Sigmoid colon (tissue), 7 donors: Measurements from ENCODE around the gene TRAIP. TPM values are rescaled to one million over a fixed set of nuclear protein-coding genes. Genes with fewer than 3 reads are reported as not detected.

Experiments
- DNase-seq: peaks from one replicate; pipeline ENCODE4 v3.0.0-alpha.2; 2019
- H3K27ac ChIP-seq, 4 donors: fragments of 200-600 bp; sonication (generic); one replicate each; pipeline ENCODE4 v1.5.1; 2016 to 2019; ENCODE audit warnings: mild to moderate bottlenecking in 1 of 4
- H3K27me3 ChIP-seq, 3 donors: fragments of 200-600 bp; sonication (generic); one replicate each; pipeline ENCODE4 v1.5.1; 2019; ENCODE audit warnings: mild to moderate bottlenecking in 1 of 3
- H3K36me3 ChIP-seq, 4 donors: fragments of 200-600 bp; sonication (generic); one replicate each; pipeline ENCODE4 v1.5.1; 2016 to 2019
- H3K4me1 ChIP-seq, 4 donors: fragments of 200-600 bp; sonication (generic); one replicate each; pipeline ENCODE4 v1.5.1; 2017 to 2019
- H3K4me3 ChIP-seq, 4 donors: fragments of 200-600 bp; sonication (generic); one replicate each; pipeline ENCODE4 v1.5.1; 2017 to 2019; ENCODE audit warnings: mild to moderate bottlenecking in 2 of 4, moderate library complexity in 1 of 4
- H3K9me3 ChIP-seq, 4 donors: fragments of 200-600 bp in 3 of 4; sonication (generic) in 3 of 4; one replicate each; pipeline versions ENCODE4 v1.5.1 to v1.6.1; 2013 to 2019
- CTCF ChIP-seq, 4 experiments: fragments of 450-650 bp in 3 of 4; fragments of 200-600 bp in 1 of 4; IDR thresholded peaks; one replicate each; pipeline ENCODE4 v1.5.1; 2016 to 2019; ENCODE audit warnings: antibody characterized with exemption in 4 of 4, mild to moderate bottlenecking in 3 of 4, moderate library complexity in 2 of 4
- EP300 ChIP-seq, 4 donors: sonication (generic); formaldehyde crosslinking; IDR thresholded peaks; one replicate each; pipeline ENCODE4 v1.6.1; 2017; ENCODE audit warnings: antibody characterized with exemption in 4 of 4
- POLR2A ChIP-seq, 2 donors: fragments of 450-650 bp; IDR thresholded peaks; one replicate each; pipeline ENCODE4 v1.6.1; 2016; ENCODE audit warnings: antibody characterized with exemption in 2 of 2, mild to moderate bottlenecking in 2 of 2, moderate library complexity in 2 of 2
- POLR2AphosphoS5 ChIP-seq, 4 donors: sonication (generic); formaldehyde crosslinking; IDR thresholded peaks; one replicate each; pipeline ENCODE4 v1.6.1; 2017; ENCODE audit warnings: antibody characterized with exemption in 4 of 4
- WGBS, 2 donors: extraction: QIAGEN DNeasy Blood & Tissue Kit; methylation state at CpG; one replicate each; pipeline ENCODE4 v1.1.7; 2013; 5-methylcytosine and 5-hydroxymethylcytosine counted together
- intact Hi-C: fragments of 100-400 bp; cut with DNase I; formaldehyde crosslinking; loops from one replicate; pipeline ENCODE4 v1.15.1; 2023
- polyA plus RNA-seq, 3 donors: library from polyadenylated mRNA; stranded (reverse); fragments of 200-250 nt; gene quantifications; one replicate each; pipeline ENCODE4 v1.2.3, GENCODE V29; 2013
- total RNA-seq, 4 donors: library from RNA; depleted of rRNA; stranded (reverse); fragments of >200 nt; gene quantifications; one replicate each; pipeline ENCODE4 v1.1.0, GENCODE V29; 2016
- donor health status: healthy with polysubstance abuse.
- donor health status: Bipolar disorder and iron deficiency.
- donor health status: healthy.

Gene TRAIP
- total and polyA plus RNA-seq, 7 donors = 0.54 to 7.1 (median 1.5) TPM

- Histone ChIP-seq H3K4me1 (peaks cover 0 to 14% (median 13%) of the 10 kb centered on the region in 4 donors), H3K4me3 (no peak overlapping the region), H3K36me3 (no peaks in the 10 kb centered on the region), H3K27me3 (peaks cover 10 to 42% (median 26%) of the 10 kb centered on the region in 3 donors), H3K27ac (no peak overlapping the region), H3K9me3 (no peaks in the 10 kb centered on the region)
- no peak for TF ChIP-seq EP300 (IDR thresholded peaks at IDR 0.05)
- TF ChIP-seq POLR2A (IDR thresholded peaks at IDR 0.05) = no peak
- TF ChIP-seq POLR2AphosphoS5 (IDR thresholded peaks at IDR 0.05) = no peak
- TF ChIP-seq CTCF (IDR thresholded peaks at IDR 0.05) = no peak
- intact Hi-C loops = no loop called here
- WGBS, 2 donors = 44 to 67% methylated on average over 7 of the region's 7 CpGs
- DNase-seq = no peak
These were observed 8.9 kb upstream of the TRAIP start for GRCh38 chr3:49865198-49865784.

- TF ChIP-seq CTCF (IDR thresholded peaks at IDR 0.05) = no peak
- no peak for TF ChIP-seq POLR2AphosphoS5 (IDR thresholded peaks at IDR 0.05)
- TF ChIP-seq POLR2A (IDR thresholded peaks at IDR 0.05) = no peak
- no peak for TF ChIP-seq EP300 (IDR thresholded peaks at IDR 0.05)
- Histone ChIP-seq H3K36me3 (no peaks in the 10 kb centered on the region), H3K4me1 (peaks cover 0 to 8% (median 7%) of the 10 kb centered on the region in 4 donors), H3K4me3 (no peak overlapping the region), H3K9me3 (no peaks in the 10 kb centered on the region), H3K27me3 (peaks cover 7 to 34% (median 18%) of the 10 kb centered on the region in 3 donors), H3K27ac (no peak overlapping the region)
- no peak for DNase-seq
- intact Hi-C loops = no loop called here
- 57 to 70% methylated on average over 5 of the region's 5 CpGs for WGBS, 2 donors
These were observed 8.1 kb upstream of the TRAIP start for GRCh38 chr3:49864505-49864904.

- no peaks in the 10 kb centered on the region for H3K36me3 ChIP-seq
- H3K27ac ChIP-seq = no peak overlapping the region
- peaks cover 0 to 16% (median 11%) of the 10 kb centered on the region in 4 donors for H3K4me1 ChIP-seq
- 87 to 88% methylated on average over 12 of the region's 12 CpGs for WGBS, 2 donors
- intact Hi-C loops = loop anchor here (5.0 kb wide), 1 partner anchor 68 kb away; the partner anchor contains the start of gene MON1A
- H3K4me3 ChIP-seq = no peak overlapping the region
- peaks cover 0 to 5% (median 0%) of the 10 kb centered on the region in 3 donors for H3K27me3 ChIP-seq
- no peak for DNase-seq
- TF ChIP-seq POLR2A (IDR thresholded peaks at IDR 0.05) (no peak), CTCF (IDR thresholded peaks at IDR 0.05) (no peak), EP300 (IDR thresholded peaks at IDR 0.05) (no peak), POLR2AphosphoS5 (IDR thresholded peaks at IDR 0.05) (no peak)
- H3K9me3 ChIP-seq = no peaks in the 10 kb centered on the region
These were observed 3.4 kb upstream of the TRAIP start for GRCh38 chr3:49859576-49860305.

- DNase-seq = no peak
- H3K4me3 ChIP-seq = peak overlapping the region in 3 of 4 donors; percentile 52 to 59 (median 57)
- peak overlapping the region in 1 of 4 donors; percentile 88 for H3K27ac ChIP-seq
- no peaks in the 10 kb centered on the region for H3K27me3 ChIP-seq
- intact Hi-C loops = loop anchor here (5.0 kb wide), 1 partner anchor 72 kb away; the partner anchor contains the start of gene MON1A
- WGBS, 2 donors = 62% methylated on average over 5 of the region's 5 CpGs
- H3K4me1 ChIP-seq = peaks cover 0 to 16% (median 11%) of the 10 kb centered on the region in 4 donors
- H3K36me3 ChIP-seq = no peaks in the 10 kb centered on the region
- no peaks in the 10 kb centered on the region for H3K9me3 ChIP-seq
- TF ChIP-seq POLR2A (IDR thresholded peaks at IDR 0.05) (no peak), CTCF (IDR thresholded peaks at IDR 0.05) (no peak), POLR2AphosphoS5 (IDR thresholded peaks at IDR 0.05) (no peak), EP300 (IDR thresholded peaks at IDR 0.05) (no peak)
These were observed 702 bp downstream of the TRAIP start for GRCh38 chr3:49855662-49856061.
